ENCODE results near the gene TARDBP. TPM values are rescaled to one million over a fixed set of nuclear protein-coding genes. Genes with fewer than 3 reads are reported as not detected.
A peak's percentile ranks its signal among the peaks of the same experiment; 100 is the strongest.
"Not testable (repeated sequence)": the region's sequence is repeated elsewhere in the genome, so short reads cannot be mapped to it uniquely, and the experiment has no call there.

Gene TARDBP
- total and polyA plus RNA-seq, 2 experiments from 2014 or later = 204 to 313 TPM

GRCh38 chr1:10990828-10991227 lies 21.6 kb upstream of the TARDBP start:
- Histone ChIP-seq H4K20me1 (replicated peaks; ENCODE audit: insufficient read depth) (no peaks in the 10 kb centered on the region), H3K79me2 (replicated peaks; ENCODE audit: insufficient read depth) (no peaks in the 10 kb centered on the region), H2AFZ (no peak overlapping the region), H3K27me3 (ENCODE audit: insufficient read depth) (no peaks in the 10 kb centered on the region), H3K4me1 (ENCODE audit: insufficient read depth) (no peaks in the 10 kb centered on the region), H3F3A (replicated peaks; ENCODE audit: low read depth) (no peaks in the 10 kb centered on the region), H3K4me2 (no peak overlapping the region), H3K9me2 (ENCODE audit: insufficient read depth) (no peaks in the 10 kb centered on the region), H3K27ac (ENCODE audit: low read depth) (no peak overlapping the region), H3K36me3 (ENCODE audit: insufficient read depth) (no peaks in the 10 kb centered on the region), H3K4me3 (no peak overlapping the region)
- H3K4me3 Mint-ChIP-seq = no peak overlapping the region
- TF ChIP-seq JUNB (IDR thresholded peaks at IDR 0.05; ENCODE audit: unreplicated experiment) = no peak
- peak in 1 of 2 experiments; percentile 13; a peak in 1 of 4 replicates for TF ChIP-seq CTCF (conservative IDR thresholded peaks at IDR 0.05; ENCODE audit: low read depth in 2 of 2)
- H3K27ac Mint-ChIP-seq = no peak overlapping the region
- H3K27me3 Mint-ChIP-seq (ENCODE audit: insufficient read depth, low read depth, poor library complexity) = no peaks in the 10 kb centered on the region
- no peaks in the 10 kb centered on the region; the same call in 2 of the 3 replicates for H3K9me3 Mint-ChIP-seq
- DNase-seq (ENCODE audit: low spot score) = no peak
- H3K36me3 Mint-ChIP-seq (ENCODE audit: low read depth) = no peaks in the 10 kb centered on the region
- peak; percentile 41; the same call in 2 of the 3 replicates for ATAC-seq
- H3K4me1 Mint-ChIP-seq = peaks cover 6% of the 10 kb centered on the region; the same call in 2 of the 3 replicates

- H3K79me2 ChIP-seq (replicated peaks; ENCODE audit: insufficient read depth); H3K4me3 Mint-ChIP-seq; H4K20me1 ChIP-seq (replicated peaks; ENCODE audit: insufficient read depth); H3K27me3 Mint-ChIP-seq (ENCODE audit: insufficient read depth, low read depth, poor library complexity); H3K27ac Mint-ChIP-seq; H3K27me3 ChIP-seq (ENCODE audit: insufficient read depth); H3K4me1 ChIP-seq (ENCODE audit: insufficient read depth); H3K9me2 ChIP-seq (ENCODE audit: insufficient read depth); H3K9me3 Mint-ChIP-seq; H3K4me1 Mint-ChIP-seq; H3K4me2 ChIP-seq; H3K27ac ChIP-seq (ENCODE audit: low read depth); H3K36me3 ChIP-seq (ENCODE audit: insufficient read depth); H3F3A ChIP-seq (replicated peaks; ENCODE audit: low read depth); H2AFZ ChIP-seq; DNase-seq (ENCODE audit: low spot score); H3K4me3 ChIP-seq; ATAC-seq; H3K36me3 Mint-ChIP-seq (ENCODE audit: low read depth): not testable (repeated sequence)
These were observed 20.4 kb upstream of the TARDBP start for GRCh38 chr1:10992004-10992403.

- no peak overlapping the region; the same call in 1 of the 2 replicates for H2AFZ ChIP-seq
- no peaks in the 10 kb centered on the region for H3K9me2 ChIP-seq (ENCODE audit: insufficient read depth)
- H4K20me1 ChIP-seq (replicated peaks; ENCODE audit: insufficient read depth) = no peaks in the 10 kb centered on the region
- ATAC-seq (no peak), DNase-seq (ENCODE audit: low spot score) (no peak)
- no peak overlapping the region for H3K27ac ChIP-seq (ENCODE audit: low read depth)
- peaks cover 6% of the 10 kb centered on the region; the same call in 1 of the 3 replicates for H3K4me1 Mint-ChIP-seq
- H3K4me3 Mint-ChIP-seq = no peak overlapping the region
- no peaks in the 10 kb centered on the region for H3F3A ChIP-seq (replicated peaks; ENCODE audit: low read depth)
- no peak overlapping the region for H3K4me2 ChIP-seq
- no peaks in the 10 kb centered on the region for H3K27me3 Mint-ChIP-seq (ENCODE audit: insufficient read depth, low read depth, poor library complexity)
- H3K79me2 ChIP-seq (replicated peaks; ENCODE audit: insufficient read depth) = no peaks in the 10 kb centered on the region
- H3K36me3 Mint-ChIP-seq (ENCODE audit: low read depth) = no peaks in the 10 kb centered on the region
- no peaks in the 10 kb centered on the region for H3K4me1 ChIP-seq (ENCODE audit: insufficient read depth)
- TF ChIP-seq CTCF (conservative IDR thresholded peaks at IDR 0.05; ENCODE audit: low read depth in 2 of 2) = no peak
- no peak for TF ChIP-seq ZNF331 (CRISPR knock-in tag; IDR thresholded peaks at IDR 0.05; ENCODE audit: low read depth)
- no peak for TF ChIP-seq STAT1 (IDR thresholded peaks at IDR 0.05; ENCODE audit: unreplicated experiment)
- H3K27ac Mint-ChIP-seq = no peak overlapping the region
- no peaks in the 10 kb centered on the region for H3K27me3 ChIP-seq (ENCODE audit: insufficient read depth)
- no peak overlapping the region for H3K4me3 ChIP-seq
- no peaks in the 10 kb centered on the region for H3K36me3 ChIP-seq (ENCODE audit: insufficient read depth)
- H3K9me3 Mint-ChIP-seq = no peaks in the 10 kb centered on the region; the same call in 2 of the 3 replicates
These were observed 19.6 kb upstream of the TARDBP start for GRCh38 chr1:10992864-10993263.
